Stomach (tissue), 9 donors: ENCODE measurements around the gene FOXO1. TPM values are rescaled to one million over a fixed set of nuclear protein-coding genes. Genes with fewer than 3 reads are reported as not detected.
A peak's percentile ranks its signal among the peaks of the same experiment; 100 is the strongest.

Experiments
- DNase-seq, 2 donors: peaks; one replicate each; pipeline versions ENCODE4 v3.0.0 to v3.0.0-alpha.2; 2013 to 2019
- H3K27ac ChIP-seq, 5 donors: fragments of 200-600 bp in 4 of 5; sonication (generic) in 4 of 5; one replicate each; pipeline ENCODE4 v1.5.1; 2013 to 2019; ENCODE audit warnings: mild to moderate bottlenecking in 1 of 5, moderate library complexity in 1 of 5
- H3K27me3 ChIP-seq, 3 donors: fragments of 200-600 bp; sonication (generic); one replicate each; pipeline ENCODE4 v1.5.1; 2017 to 2019; ENCODE audit warnings: mixed run types in 1 of 3
- H3K36me3 ChIP-seq, 4 donors: fragments of 200-600 bp; sonication (generic); 1 replicate in 3 of 4; 2 replicates in 1 of 4; pipeline ENCODE4 v1.5.1; 2016 to 2019
- H3K4me1 ChIP-seq, 4 donors: fragments of 200-600 bp; sonication (generic); one replicate each; pipeline ENCODE4 v1.5.1; 2016 to 2019
- H3K4me3 ChIP-seq, 4 donors: fragments of 200-600 bp; sonication (generic) in 3 of 4; one replicate each; pipeline ENCODE4 v1.5.1; 2016 to 2019; ENCODE audit warnings: mild to moderate bottlenecking in 1 of 4
- H3K9me3 ChIP-seq, 4 donors: fragments of 200-600 bp; sonication (generic); one replicate each; pipeline ENCODE4 v1.5.1; 2016 to 2019
- EP300 ChIP-seq: sonication (generic); formaldehyde crosslinking; IDR thresholded peaks from one replicate; pipeline ENCODE4 v1.6.1; 2017; ENCODE audit warnings: antibody characterized with exemption
- POLR2A ChIP-seq, 4 donors: fragments of 450-650 bp; IDR thresholded peaks; one replicate each; pipeline ENCODE4 v1.6.1; 2016; ENCODE audit warnings: antibody characterized with exemption in 4 of 4, control low read depth in 2 of 4, mild to moderate bottlenecking in 1 of 4, moderate library complexity in 1 of 4
- POLR2AphosphoS5 ChIP-seq, 3 donors: sonication (generic); formaldehyde crosslinking; IDR thresholded peaks; one replicate each; pipeline ENCODE4 v1.6.1; 2016; ENCODE audit warnings: antibody characterized with exemption in 3 of 3
- WGBS, 5 donors: extraction: QIAGEN DNeasy Blood & Tissue Kit in 3 of 5; methylation state at CpG; one replicate each; pipeline versions ENCODE4 v1.1.5 to v1.1.7; 2013 to 2018; 5-methylcytosine and 5-hydroxymethylcytosine counted together
- intact Hi-C: fragments of 100-400 bp; cut with DNase I; formaldehyde crosslinking; loops from one replicate; pipeline ENCODE4 v1.15.1; 2023; ENCODE audit warnings: low total_unique reads
- polyA plus RNA-seq, 3 donors: library from polyadenylated mRNA; stranded (reverse); fragments of 200-250 nt; gene quantifications; one replicate each; pipeline ENCODE4 v1.2.3, GENCODE V29; 2013
- total RNA-seq, 5 donors: library from RNA; depleted of rRNA; stranded (reverse); fragments of >200 nt; gene quantifications; one replicate each; pipeline versions ENCODE4 v1.1.0 to v1.2.3, GENCODE V29; 2014 to 2016
- TF ChIP-seq, protein P1 (sequence below), 7 experiments: fragments of 450-650 bp in 4 of 7; fragments of 200-600 bp in 3 of 7; sonication (generic) in 3 of 7; IDR thresholded peaks; one replicate each; pipeline ENCODE4 v1.5.1; 2016 to 2019; ENCODE audit warnings: antibody characterized with exemption in 7 of 7, control low read depth in 2 of 7, mild to moderate bottlenecking in 1 of 7
- donor health status: healthy with polysubstance abuse.
- donor health status: Bipolar disorder and iron deficiency.
- donor health status: healthy.

The FOXO1 gene
- total and polyA plus RNA-seq, 8 donors = 4.2 to 43.7 (median 19.6) TPM

- intact Hi-C loops = no loop called here
- DNase-seq = no peak
- WGBS, 5 donors = 69 to 82% (median 82%) methylated on average over 9 of the region's 9 CpGs
- H3K9me3 ChIP-seq = no peaks in the 10 kb centered on the region
- H3K27me3 ChIP-seq = no peaks in the 10 kb centered on the region
- peaks cover 0 to 20% (median 14%) of the 10 kb centered on the region in 4 donors for H3K4me1 ChIP-seq
- TF ChIP-seq, protein P1, sequence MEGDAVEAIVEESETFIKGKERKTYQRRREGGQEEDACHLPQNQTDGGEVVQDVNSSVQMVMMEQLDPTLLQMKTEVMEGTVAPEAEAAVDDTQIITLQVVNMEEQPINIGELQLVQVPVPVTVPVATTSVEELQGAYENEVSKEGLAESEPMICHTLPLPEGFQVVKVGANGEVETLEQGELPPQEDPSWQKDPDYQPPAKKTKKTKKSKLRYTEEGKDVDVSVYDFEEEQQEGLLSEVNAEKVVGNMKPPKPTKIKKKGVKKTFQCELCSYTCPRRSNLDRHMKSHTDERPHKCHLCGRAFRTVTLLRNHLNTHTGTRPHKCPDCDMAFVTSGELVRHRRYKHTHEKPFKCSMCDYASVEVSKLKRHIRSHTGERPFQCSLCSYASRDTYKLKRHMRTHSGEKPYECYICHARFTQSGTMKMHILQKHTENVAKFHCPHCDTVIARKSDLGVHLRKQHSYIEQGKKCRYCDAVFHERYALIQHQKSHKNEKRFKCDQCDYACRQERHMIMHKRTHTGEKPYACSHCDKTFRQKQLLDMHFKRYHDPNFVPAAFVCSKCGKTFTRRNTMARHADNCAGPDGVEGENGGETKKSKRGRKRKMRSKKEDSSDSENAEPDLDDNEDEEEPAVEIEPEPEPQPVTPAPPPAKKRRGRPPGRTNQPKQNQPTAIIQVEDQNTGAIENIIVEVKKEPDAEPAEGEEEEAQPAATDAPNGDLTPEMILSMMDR (IDR thresholded peaks at IDR 0.05) = no peak
- TF ChIP-seq POLR2A (IDR thresholded peaks at IDR 0.05) (no peak), EP300 (no peak), POLR2AphosphoS5 (IDR thresholded peaks at IDR 0.05) (no peak)
- no peaks in the 10 kb centered on the region for H3K36me3 ChIP-seq
- H3K27ac ChIP-seq = peak overlapping the region in 1 of 5 donors; percentile 33
- H3K4me3 ChIP-seq = no peak overlapping the region
Observed at GRCh38 chr13:40539576-40540327, 126.7 kb downstream of the FOXO1 start.

- Histone ChIP-seq H3K9me3 (no peaks in the 10 kb centered on the region), H3K36me3 (no peaks in the 10 kb centered on the region), H3K4me1 (peaks cover 0 to 20% (median 14%) of the 10 kb centered on the region in 4 donors), H3K27ac (no peak overlapping the region), H3K4me3 (no peak overlapping the region), H3K27me3 (no peaks in the 10 kb centered on the region)
- 83 to 88% (median 86%) methylated on average over 13 of the region's 13 CpGs for WGBS, 5 donors
- DNase-seq = no peak
- intact Hi-C loops = no loop called here
- TF ChIP-seq POLR2AphosphoS5 (IDR thresholded peaks at IDR 0.05) = no peak
- TF ChIP-seq, protein P1 (IDR thresholded peaks at IDR 0.05) = no peak
- no peak for TF ChIP-seq POLR2A (IDR thresholded peaks at IDR 0.05)
Observed at GRCh38 chr13:40537146-40537895, 129.1 kb downstream of the FOXO1 start.

GRCh38 chr13:40536443-40537113, 129.9 kb downstream of the FOXO1 start:
- DNase-seq = peak; percentile 39 to 52
- H3K36me3 ChIP-seq = no peaks in the 10 kb centered on the region
- 52 to 62% (median 60%) methylated on average over 5 to 9 of the region's 9 CpGs for WGBS, 5 donors
- no peak overlapping the region for H3K27ac ChIP-seq
- H3K4me3 ChIP-seq = no peak overlapping the region
- intact Hi-C loops = no loop called here
- no peaks in the 10 kb centered on the region for H3K27me3 ChIP-seq
- H3K4me1 ChIP-seq = peaks cover 0 to 20% (median 14%) of the 10 kb centered on the region in 4 donors
- H3K9me3 ChIP-seq = no peaks in the 10 kb centered on the region
- TF ChIP-seq POLR2AphosphoS5 (IDR thresholded peaks at IDR 0.05) = no peak
- TF ChIP-seq, protein P1 (IDR thresholded peaks at IDR 0.05) = no peak
- no peak for TF ChIP-seq POLR2A (IDR thresholded peaks at IDR 0.05)
- no peak for TF ChIP-seq EP300

DNA sequence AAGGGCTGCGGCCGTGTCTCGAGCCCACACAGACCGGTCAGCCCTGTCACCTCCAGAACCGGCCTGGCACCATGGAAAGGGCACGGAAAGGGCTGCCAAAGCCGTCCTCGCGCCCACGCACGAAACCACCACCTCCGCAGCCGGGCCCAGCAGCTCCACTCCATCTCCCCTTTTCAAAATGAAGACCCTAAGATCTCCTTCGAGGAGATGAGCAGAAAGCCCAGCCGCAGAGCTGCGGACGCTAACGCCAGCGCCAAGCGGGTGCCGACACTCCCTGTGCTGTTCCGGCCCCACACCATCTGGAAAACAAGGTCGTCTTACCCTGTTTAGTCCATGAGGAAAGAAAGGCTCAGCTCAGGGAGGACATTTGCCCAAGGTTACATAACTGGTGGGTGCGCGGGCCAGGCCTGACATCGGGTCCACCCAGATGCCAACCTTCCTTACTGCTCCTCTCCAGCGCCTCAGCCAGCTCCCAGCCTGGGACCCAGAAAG, 131.1 kb downstream of the FOXO1 start:
- Histone ChIP-seq H3K27ac (no peak overlapping the region), H3K4me1 (peaks cover 0 to 11% (median 10%) of the 10 kb centered on the region in 4 donors), H3K4me3 (no peak overlapping the region), H3K36me3 (no peaks in the 10 kb centered on the region), H3K27me3 (no peaks in the 10 kb centered on the region), H3K9me3 (no peaks in the 10 kb centered on the region)
- WGBS, 5 donors = 94 to 99% (median 96%) methylated on average over 24 to 27 of the region's 27 CpGs
- DNase-seq = no peak
- intact Hi-C loops = no loop called here
- TF ChIP-seq POLR2AphosphoS5 (IDR thresholded peaks at IDR 0.05) (no peak), EP300 (no peak), POLR2A (IDR thresholded peaks at IDR 0.05) (no peak)
- TF ChIP-seq, protein P1 (IDR thresholded peaks at IDR 0.05) = no peak
